Gastroesophageal sphincter (tissue), 3 donors: ENCODE results near the gene RRAGD.

Source experiments
- CTCF ChIP-seq, 4 experiments: fragments of 200-600 bp in 2 of 4; fragments of 450-650 bp in 2 of 4; sonication (generic) in 1 of 4; IDR thresholded peaks; one replicate each; pipeline ENCODE4 v1.5.1; 2017 to 2019; ENCODE audit warnings: antibody characterized with exemption in 4 of 4, mild to moderate bottlenecking in 2 of 4, moderate library complexity in 2 of 4
- EP300 ChIP-seq: sonication (generic); formaldehyde crosslinking; IDR thresholded peaks from one replicate; pipeline ENCODE4 v1.6.1; 2017; ENCODE audit warnings: antibody characterized with exemption, mild to moderate bottlenecking
- POLR2A ChIP-seq, 2 donors: fragments of 450-650 bp; IDR thresholded peaks; one replicate each; pipeline ENCODE4 v1.6.1; 2017; ENCODE audit warnings: antibody characterized with exemption in 2 of 2, mild to moderate bottlenecking in 2 of 2, moderate library complexity in 1 of 2
- POLR2AphosphoS5 ChIP-seq: sonication (generic); formaldehyde crosslinking; IDR thresholded peaks from one replicate; pipeline ENCODE4 v1.6.1; 2017; ENCODE audit warnings: antibody characterized with exemption

GRCh38 chr6:89378628-89379027, 33.4 kb downstream of the RRAGD start:
- TF ChIP-seq CTCF (IDR thresholded peaks at IDR 0.05), result no peak
- no peak for TF ChIP-seq POLR2A (IDR thresholded peaks at IDR 0.05)
- no peak for TF ChIP-seq EP300
- TF ChIP-seq POLR2AphosphoS5, result no peak
